Effector memory CD8-positive, alpha-beta T cell (primary cell): ENCODE measurements around the gene SEPHS1.
"Not testable (repeated sequence)": the region's sequence is repeated elsewhere in the genome, so short reads cannot be mapped to it uniquely, and the experiment has no call there.

Experiments
- ATAC-seq: fragments of 150-1000 bp; cut with Tn5 transposase; replicated peaks from 2 replicates; pipeline ENCODE4 v1.10.0; 2021; ENCODE audit warnings: mild to moderate bottlenecking, moderate library complexity
- DNase-seq, 3 experiments: peaks; one replicate each; pipeline ENCODE4 v3.0.0; 2021
- H3K27ac Mint-ChIP-seq, 2 donors: one replicate each; pipeline ENCODE4 v1.8.0; 2022; ENCODE audit warnings: mild to moderate bottlenecking in 2 of 2, mixed read lengths in 2 of 2, moderate library complexity in 2 of 2
- H3K27me3 Mint-ChIP-seq, 2 donors: one replicate each; pipeline ENCODE4 v1.8.0; 2022; ENCODE audit warnings: mixed read lengths in 2 of 2
- H3K36me3 Mint-ChIP-seq: one replicate; pipeline ENCODE4 v1.8.0; 2022; ENCODE audit warnings: mild to moderate bottlenecking, moderate library complexity, mixed read lengths; ENCODE audit not compliant: insufficient read depth
- H3K4me1 Mint-ChIP-seq, 2 donors: one replicate each; pipeline ENCODE4 v1.8.0; 2022; ENCODE audit warnings: low read depth in 2 of 2, mixed read lengths in 2 of 2
- H3K4me3 Mint-ChIP-seq, 2 donors: one replicate each; pipeline ENCODE4 v1.8.0; 2022; ENCODE audit warnings: mild to moderate bottlenecking in 2 of 2, mixed read lengths in 2 of 2, moderate library complexity in 2 of 2
- H3K9me3 Mint-ChIP-seq, 2 donors: one replicate each; pipeline ENCODE4 v1.8.0; 2022; ENCODE audit warnings: mixed read lengths in 2 of 2

The SEPHS1 gene

DNA sequence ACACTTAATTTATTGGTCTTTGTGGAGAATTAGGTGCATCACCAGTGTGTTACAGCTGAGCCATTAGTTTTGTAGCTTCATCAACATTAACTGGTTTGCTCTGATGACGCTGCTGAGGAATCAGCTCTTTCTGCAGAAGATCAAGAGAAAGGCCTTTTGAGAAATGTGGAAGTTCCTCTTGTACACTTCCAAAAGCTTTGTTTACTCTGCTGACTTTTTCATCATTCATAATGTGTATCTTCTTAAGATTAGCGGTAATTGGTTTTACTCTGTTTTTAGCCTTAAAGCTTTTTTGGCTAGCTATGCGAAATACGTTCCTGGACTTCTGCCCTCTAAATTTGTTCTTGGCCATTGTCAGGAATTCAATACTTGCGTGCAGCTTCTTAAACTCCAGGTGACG, 40.0 kb downstream of the SEPHS1 start:
- H3K9me3 Mint-ChIP-seq: no peaks in the 10 kb centered on the region
- no peaks in the 10 kb centered on the region for H3K4me1 Mint-ChIP-seq
- H3K4me3 Mint-ChIP-seq: no peak overlapping the region
- no peaks in the 10 kb centered on the region for H3K27me3 Mint-ChIP-seq
- no peak for ATAC-seq
- H3K27ac Mint-ChIP-seq: no peak overlapping the region
- no peak for DNase-seq
- no peaks in the 10 kb centered on the region for H3K36me3 Mint-ChIP-seq

DNA sequence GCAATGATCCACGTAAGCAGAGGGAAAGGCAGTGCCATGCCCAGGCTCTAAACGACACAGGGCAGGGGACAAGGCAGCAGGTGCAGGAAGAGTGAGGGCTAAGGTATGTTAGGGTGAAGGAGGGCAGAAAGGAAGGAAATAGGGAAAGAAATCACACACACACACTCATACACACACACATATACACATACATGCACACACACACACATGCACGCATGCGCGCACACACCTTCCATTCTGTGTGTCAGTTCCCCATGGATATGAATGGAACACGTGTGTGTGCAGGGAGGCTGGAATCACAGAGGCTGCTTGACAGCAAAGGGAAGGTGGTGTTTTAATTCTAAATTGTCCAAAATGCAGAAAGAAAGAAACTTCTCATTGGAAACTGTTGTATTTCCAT, 42.0 kb downstream of the SEPHS1 start:
- Mint-ChIP-seq H3K27me3 (no peaks in the 10 kb centered on the region), H3K27ac (no peak overlapping the region), H3K4me1 (peaks cover 9 to 14% of the 10 kb centered on the region in 2 donors), H3K9me3 (no peaks in the 10 kb centered on the region), H3K4me3 (no peak overlapping the region), H3K36me3 (peaks cover 15% of the 10 kb centered on the region)
- DNase-seq (no peak), ATAC-seq (no peak)

DNA sequence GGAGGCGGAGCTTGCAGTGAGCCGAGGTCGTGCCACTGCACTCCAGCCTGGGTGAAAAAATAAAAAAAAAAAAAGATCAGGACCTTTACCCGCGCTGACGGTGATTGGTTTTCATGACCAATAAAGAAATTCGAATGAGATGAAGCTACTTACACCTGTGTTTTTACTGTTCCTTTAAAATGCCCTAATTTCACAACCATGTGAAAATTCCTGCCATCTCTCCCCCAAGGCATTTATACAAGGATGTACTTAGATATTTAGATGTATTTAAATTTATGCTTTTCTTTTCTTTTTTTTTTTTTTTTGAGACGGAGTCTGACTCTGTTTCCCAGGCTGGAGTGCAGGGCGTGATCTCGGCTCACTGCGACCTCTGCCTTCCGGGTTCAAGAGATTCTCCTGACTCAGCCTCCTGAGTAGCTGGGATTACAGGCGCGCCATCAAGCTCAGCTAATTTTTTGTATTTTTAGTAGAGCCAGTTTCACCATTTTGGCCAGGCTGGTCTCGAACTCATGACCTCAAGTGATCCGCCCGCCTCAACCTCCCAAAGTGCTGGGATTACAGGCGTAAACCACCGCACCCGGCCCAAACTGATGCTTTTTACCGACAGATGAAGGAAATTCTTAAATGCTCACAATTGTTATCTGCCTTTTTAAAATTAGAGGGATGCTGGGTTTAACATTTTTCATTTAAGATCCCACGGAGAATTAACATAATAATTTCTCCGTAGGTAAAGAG, 45.1 kb downstream of the SEPHS1 start:
- DNase-seq (no peak), ATAC-seq (no peak)
- Mint-ChIP-seq H3K4me1 (peaks cover 13 to 24% of the 10 kb centered on the region in 2 donors), H3K9me3 (no peaks in the 10 kb centered on the region), H3K36me3 (peaks cover 22% of the 10 kb centered on the region), H3K27ac (peak overlapping the region; percentile 100), H3K4me3 (peak overlapping the region; percentile 83 to 95), H3K27me3 (no peaks in the 10 kb centered on the region)

DNA sequence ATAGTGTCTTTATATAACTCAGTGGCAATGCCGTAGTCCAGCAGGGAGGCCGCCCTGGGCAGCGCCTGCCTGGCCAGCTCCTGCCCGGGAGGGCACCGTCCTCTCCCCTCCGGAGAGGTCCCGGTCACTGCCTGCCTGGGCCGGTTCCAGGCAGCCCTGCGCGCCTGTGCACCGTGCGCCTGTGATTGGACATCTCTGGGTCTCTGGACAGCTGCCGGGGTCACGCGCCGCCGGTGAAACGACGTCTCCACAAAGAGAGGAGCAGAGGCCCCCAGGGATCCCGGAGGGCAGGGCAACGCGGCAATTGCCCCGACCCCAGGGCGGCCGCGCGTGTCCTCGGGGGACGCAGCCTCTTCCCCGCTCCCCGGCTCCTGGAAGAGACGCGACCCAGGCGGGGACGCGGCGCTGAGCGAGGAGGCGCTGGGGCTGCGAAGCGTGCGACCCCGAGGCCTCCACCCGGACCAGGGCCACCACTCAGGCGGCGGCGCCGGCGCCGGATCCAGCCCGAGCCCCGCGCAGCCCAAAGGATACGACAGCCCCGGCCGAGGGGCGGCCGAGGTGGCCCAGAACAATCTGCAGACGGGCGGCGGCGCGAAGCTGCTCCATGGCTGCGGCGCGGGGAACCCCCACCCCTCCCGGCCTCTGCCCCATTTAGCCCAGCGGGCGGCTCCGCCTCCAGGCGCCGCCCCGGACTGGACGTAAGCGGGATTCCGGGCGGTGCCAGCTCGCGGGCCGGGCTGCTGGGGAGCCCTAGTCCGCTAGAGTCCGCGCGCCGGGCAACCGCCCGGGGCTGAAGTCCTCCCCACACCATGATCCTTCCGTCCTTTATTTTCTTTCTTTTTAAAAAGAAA, 48.4 kb downstream of the SEPHS1 start, which contains the start of gene PHYH:
TSS of gene PHYH (minus strand) at position 628 of the 851 bp plus-strand sequence. CDS start at position 606, 22 bp downstream.
- Mint-ChIP-seq H3K36me3 (peaks cover 22% of the 10 kb centered on the region), H3K4me3 (peak within 1 kb of the TSS; percentile 79 to 82), H3K27ac (peak within 1 kb of the TSS; percentile 90 to 100), H3K4me1 (peaks cover 13 to 24% of the 10 kb centered on the region in 2 donors), H3K27me3 (no peaks in the 10 kb centered on the region), H3K9me3 (no peaks in the 10 kb centered on the region)
- DNase-seq (peak; percentile 81 to 82 (median 82)), ATAC-seq (peak; percentile 71)

DNA sequence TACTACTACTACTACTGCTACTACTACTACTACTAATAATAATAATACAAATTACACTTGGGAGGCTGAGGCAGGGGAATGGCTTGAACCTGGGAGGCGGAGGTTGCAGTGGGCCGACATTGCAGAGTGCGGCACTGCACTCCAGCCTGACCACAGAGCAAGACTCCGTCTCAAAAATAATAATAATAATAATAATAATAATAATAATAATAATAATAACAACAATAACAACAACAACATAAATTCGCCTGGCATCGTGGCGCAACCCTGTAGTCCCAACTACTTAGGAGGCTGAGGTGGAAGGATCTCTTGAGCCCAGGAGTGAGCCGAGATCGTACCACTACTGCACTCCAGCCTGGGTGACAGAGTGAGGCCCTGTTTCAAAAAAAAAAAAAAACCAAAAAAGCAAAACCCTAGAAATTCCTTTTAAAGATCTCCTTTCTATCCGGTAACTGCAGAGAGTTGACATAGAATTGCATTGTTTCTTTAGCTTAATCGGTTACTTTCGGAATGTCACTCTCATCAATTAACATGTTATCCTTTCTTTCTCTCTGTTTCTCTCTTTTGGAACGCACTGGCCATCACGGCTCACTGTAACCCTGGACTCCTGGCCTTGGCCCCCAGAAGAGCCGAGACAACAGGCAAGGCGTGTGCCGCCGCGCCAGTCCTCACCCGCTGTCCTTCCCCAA, 49.2 kb downstream of the SEPHS1 start:
- Mint-ChIP-seq H3K4me1 (peaks cover 13 to 24% of the 10 kb centered on the region in 2 donors), H3K4me3 (peak overlapping the region; percentile 79 to 82), H3K9me3 (no peaks in the 10 kb centered on the region), H3K27ac (peak overlapping the region; percentile 90 to 100), H3K27me3 (no peaks in the 10 kb centered on the region), H3K36me3 (peaks cover 23% of the 10 kb centered on the region)
- no peak for ATAC-seq
- DNase-seq: no peak

DNA sequence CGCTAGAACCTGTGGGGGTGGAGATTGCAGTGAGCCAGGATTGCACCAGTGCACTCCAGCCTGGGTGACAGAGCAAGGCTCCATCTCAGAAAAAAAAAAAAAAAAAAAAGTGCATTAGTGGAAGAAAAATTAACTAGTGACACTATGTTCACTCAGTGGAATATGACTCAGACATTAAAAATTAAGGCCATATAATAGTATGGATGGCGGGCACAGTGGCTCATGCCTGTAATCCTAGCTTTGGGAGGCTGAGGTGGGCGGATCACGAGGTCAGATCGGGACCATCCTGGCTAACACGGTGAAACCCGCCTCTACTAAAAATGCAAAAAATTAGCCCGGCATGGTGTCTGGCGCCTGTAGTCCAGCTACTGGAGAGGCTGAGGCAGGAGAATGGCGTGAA, 51.6 kb downstream of the SEPHS1 start:
- Mint-ChIP-seq H3K27me3 (no peaks in the 10 kb centered on the region), H3K27ac (no peak overlapping the region), H3K4me1 (peaks cover 6 to 12% of the 10 kb centered on the region in 2 donors), H3K9me3 (no peaks in the 10 kb centered on the region), H3K36me3 (peaks cover 12% of the 10 kb centered on the region), H3K4me3 (no peak overlapping the region)
- no peak for DNase-seq
- ATAC-seq: no peak

DNA sequence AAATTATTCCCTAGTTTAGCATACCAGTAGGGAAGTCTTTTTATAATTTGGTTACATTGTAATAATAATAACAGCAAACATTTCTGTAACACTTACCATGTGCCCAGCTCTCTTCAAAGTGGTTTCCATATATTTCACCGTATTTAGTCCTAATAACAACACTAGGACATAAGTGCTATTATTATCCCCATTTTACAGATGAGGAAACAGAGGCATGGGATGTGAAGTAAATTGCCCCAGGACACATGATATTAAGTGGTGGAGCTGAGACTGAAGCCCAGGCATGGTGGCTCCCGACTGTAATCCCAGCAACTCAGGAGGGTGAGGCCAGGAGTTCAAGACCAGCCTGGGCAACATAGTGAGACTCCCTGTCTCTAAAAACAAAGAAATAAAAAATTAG, 53.3 kb downstream of the SEPHS1 start:
- Mint-ChIP-seq H3K27me3 (no peaks in the 10 kb centered on the region), H3K4me1 (peaks cover 4% of the 10 kb centered on the region in 2 donors), H3K4me3 (no peak overlapping the region), H3K9me3 (no peaks in the 10 kb centered on the region), H3K27ac (no peak overlapping the region), H3K36me3 (peaks cover 13% of the 10 kb centered on the region)
- DNase-seq (no peak), ATAC-seq (no peak)

DNA sequence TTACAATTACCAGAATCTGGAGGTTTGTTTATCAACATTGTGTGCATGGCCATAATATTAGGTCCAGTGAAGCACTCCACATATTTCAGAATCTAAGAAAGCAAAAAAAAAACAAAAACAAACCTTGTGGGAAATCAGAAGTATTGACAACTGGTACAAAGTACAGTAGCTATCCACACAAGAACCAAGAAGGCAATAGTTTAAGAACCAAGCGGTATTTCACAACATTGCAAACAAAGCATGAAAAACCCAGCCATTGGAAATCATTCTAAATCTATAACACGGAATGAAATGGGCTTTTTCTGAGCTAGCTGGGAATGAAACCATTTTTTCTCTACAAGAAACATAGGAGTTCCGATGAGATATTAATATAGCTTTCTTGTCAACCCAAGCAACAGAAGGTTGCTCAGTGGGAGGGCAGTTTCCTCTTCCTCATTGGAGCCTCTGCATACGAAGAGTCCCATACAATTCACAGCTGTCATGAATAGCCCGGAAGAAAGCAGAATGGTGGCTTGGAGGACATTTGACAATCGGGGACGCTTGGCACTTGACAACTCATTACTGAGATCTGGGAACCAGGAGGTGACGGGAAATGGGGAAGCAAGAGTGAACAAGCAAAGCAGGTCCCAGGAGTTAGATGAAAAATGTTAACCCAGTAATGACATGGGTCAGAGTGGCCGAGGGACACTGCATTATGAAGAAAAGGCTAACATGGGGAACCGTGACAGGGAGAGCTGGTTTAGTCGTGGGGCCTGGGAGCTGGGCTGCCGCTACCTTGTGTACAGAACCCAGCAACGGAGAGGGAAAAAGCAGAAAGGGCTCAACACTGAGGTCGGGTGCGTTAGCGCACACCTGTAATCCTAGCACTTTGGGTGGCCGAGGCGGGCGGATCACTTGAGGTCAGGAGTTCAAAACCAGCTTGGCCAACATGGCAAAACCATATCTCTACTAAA, 56.0 kb downstream of the SEPHS1 start:
- Mint-ChIP-seq H3K4me3 (no peak overlapping the region), H3K4me1 (no peaks in the 10 kb centered on the region), H3K27ac (no peak overlapping the region), H3K27me3 (no peaks in the 10 kb centered on the region), H3K36me3 (peaks cover 11% of the 10 kb centered on the region), H3K9me3 (no peaks in the 10 kb centered on the region)
- DNase-seq (no peak), ATAC-seq (no peak)

DNA sequence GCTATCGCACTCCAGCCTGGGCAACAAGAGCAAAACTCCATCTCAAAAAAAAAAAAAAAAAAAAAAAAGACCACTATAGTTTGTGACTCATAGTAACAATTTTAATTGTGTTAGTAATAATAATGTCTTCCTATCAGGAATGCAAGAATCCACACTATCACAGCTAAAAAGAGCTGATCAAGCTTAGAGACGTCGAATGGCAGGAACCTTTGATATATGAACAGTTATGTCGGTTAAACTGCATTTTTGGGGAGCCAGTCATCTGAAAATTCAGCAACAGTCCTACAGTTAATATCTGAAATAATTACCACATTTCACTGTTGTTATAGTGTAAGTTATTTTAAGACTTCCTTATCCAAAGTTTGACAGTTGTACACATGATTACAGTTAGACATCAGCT, 57.0 kb downstream of the SEPHS1 start:
- ATAC-seq (no peak), DNase-seq (no peak)
- Mint-ChIP-seq H3K27ac (no peak overlapping the region), H3K4me3 (no peak overlapping the region), H3K27me3 (no peaks in the 10 kb centered on the region), H3K9me3 (no peaks in the 10 kb centered on the region), H3K4me1 (no peaks in the 10 kb centered on the region), H3K36me3 (peaks cover 17% of the 10 kb centered on the region)

DNA sequence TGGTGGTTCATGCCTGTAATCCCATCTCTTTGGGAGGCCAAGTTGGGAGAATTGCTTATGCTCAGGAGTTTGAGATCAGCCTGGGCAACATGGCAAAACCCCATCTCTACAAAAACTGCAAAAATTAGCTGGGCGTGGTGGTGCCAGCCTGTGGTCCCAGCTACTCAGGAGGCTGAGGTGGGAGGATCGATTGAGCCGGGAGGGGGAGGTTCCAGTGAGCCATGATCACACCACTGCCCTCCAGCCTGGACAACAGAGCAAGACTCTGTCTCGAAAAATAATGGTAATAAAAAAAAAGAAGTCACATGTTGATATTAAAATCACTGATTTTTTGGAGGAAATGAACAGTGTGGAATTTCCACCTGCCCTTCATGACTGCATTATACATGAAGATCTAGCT, 64.0 kb downstream of the SEPHS1 start:
- H3K4me3 Mint-ChIP-seq: no peak overlapping the region
- no peaks in the 10 kb centered on the region for H3K27me3 Mint-ChIP-seq
- no peaks in the 10 kb centered on the region for H3K9me3 Mint-ChIP-seq
- ATAC-seq (no peak), DNase-seq (no peak)
- H3K36me3 Mint-ChIP-seq: peaks cover 17% of the 10 kb centered on the region
- H3K4me1 Mint-ChIP-seq: no peaks in the 10 kb centered on the region
- peak overlapping the region in 1 of 2 donors; percentile 46 for H3K27ac Mint-ChIP-seq

DNA sequence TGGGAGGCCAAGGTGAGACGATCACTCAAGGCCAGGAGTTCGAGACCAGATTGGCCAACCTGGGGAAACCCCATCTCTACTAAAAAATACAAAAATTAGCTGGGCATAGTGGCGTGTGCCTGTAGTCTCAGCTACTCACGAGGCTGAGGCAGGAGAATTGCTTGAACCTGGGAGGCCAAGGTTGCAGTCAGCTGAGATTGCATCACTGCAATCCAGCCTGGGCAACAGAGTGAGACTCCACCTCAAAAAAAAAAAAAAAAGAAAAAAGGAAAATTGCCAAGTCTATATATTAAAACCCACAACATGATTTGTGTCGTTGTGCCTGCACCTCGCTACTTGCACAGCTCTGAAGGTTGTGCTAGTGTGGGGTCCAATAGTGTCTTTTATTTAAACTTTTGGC, 65.7 kb downstream of the SEPHS1 start:
- not testable (repeated sequence) for H3K27me3 Mint-ChIP-seq, H3K27ac Mint-ChIP-seq, DNase-seq, H3K4me3 Mint-ChIP-seq, ATAC-seq, H3K9me3 Mint-ChIP-seq, H3K4me1 Mint-ChIP-seq
- peaks cover 13% of the 10 kb centered on the region for H3K36me3 Mint-ChIP-seq

DNA sequence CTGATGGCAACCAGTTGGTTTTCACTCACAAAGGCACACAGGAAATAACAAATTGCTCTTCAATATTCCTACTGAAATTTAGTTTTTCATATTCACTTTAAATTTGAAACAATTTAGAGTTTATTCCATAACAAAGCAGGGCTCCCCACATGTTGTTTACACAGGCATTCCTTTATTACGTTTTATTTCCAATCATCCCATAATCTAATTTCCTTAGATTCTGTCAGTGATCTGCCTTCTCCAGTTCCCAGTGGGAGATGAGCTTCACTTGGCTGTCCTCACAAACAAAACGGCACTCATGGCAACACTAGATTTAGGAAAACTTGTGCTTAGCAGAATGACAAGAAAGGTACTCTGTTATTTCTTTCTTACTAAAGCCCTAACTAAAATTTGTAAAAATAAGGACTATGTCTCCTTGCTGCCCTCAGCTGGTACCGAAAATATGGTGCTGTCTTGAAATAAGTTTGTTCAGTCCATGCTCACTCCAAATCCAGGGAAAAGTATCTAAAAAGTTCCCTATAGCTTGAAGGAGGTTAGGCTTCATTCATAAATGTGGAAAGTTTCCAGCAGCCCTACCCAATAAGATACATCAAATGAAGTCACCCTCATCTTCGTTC, 71.2 kb downstream of the SEPHS1 start:
- no peak for DNase-seq
- Mint-ChIP-seq H3K9me3 (no peaks in the 10 kb centered on the region), H3K27ac (no peak overlapping the region)

More for the DNA sequence above, 71.2 kb downstream of the SEPHS1 start:
- Mint-ChIP-seq H3K36me3 (peaks cover 6% of the 10 kb centered on the region), H3K4me1 (peaks cover under 1 to 2% of the 10 kb centered on the region in 2 donors), H3K27me3 (no peaks in the 10 kb centered on the region), H3K4me3 (no peak overlapping the region)
- ATAC-seq: no peak
